AG10803 (cell line): Measurements from ENCODE around the gene CTNNB1.
A peak's percentile ranks its signal among the peaks of the same experiment; 100 is the strongest.

Experiments used
- DNase-seq: peaks from one replicate; pipeline ENCODE4 v3.0.0; 2010; ENCODE audit warnings: low read depth
- H3K4me3 ChIP-seq: 2 replicates; pipeline ENCODE4 v1.5.1; 2011; ENCODE audit warnings: mild to moderate bottlenecking, low read length, control low read depth
- CTCF ChIP-seq: conservative IDR thresholded peaks from 2 replicates; pipeline ENCODE4 v1.5.1; 2011; ENCODE audit warnings: mild to moderate bottlenecking, low read length, control low read depth, inconsistent platforms

Gene CTNNB1

GRCh38 chr3:41178576-41178975, 20.7 kb upstream of the CTNNB1 start:
- TF ChIP-seq CTCF, result no peak
- H3K4me3 ChIP-seq, result no peak overlapping the region

GRCh38 chr3:41180396-41180795, 18.9 kb upstream of the CTNNB1 start:
- no peak for TF ChIP-seq CTCF
- no peak overlapping the region for H3K4me3 ChIP-seq
- no peak for DNase-seq

More at GRCh38 chr3:41178576-41178975, 20.7 kb upstream of the CTNNB1 start:
- DNase-seq, result peak; percentile 38

GRCh38 chr3:41182504-41183059, 16.7 kb upstream of the CTNNB1 start:
- DNase-seq, result no peak

GRCh38 chr3:41184394-41184793, 14.9 kb upstream of the CTNNB1 start:
- no peak for TF ChIP-seq CTCF
- no peak overlapping the region for H3K4me3 ChIP-seq
- DNase-seq, result no peak

More at GRCh38 chr3:41182504-41183059, 16.7 kb upstream of the CTNNB1 start:
- TF ChIP-seq CTCF, result no peak
- no peak overlapping the region for H3K4me3 ChIP-seq

GRCh38 chr3:41186297-41186696, 13.0 kb upstream of the CTNNB1 start:
- no peak overlapping the region for H3K4me3 ChIP-seq
- DNase-seq, result no peak
- no peak for TF ChIP-seq CTCF

GRCh38 chr3:41188306-41188705, 11.0 kb upstream of the CTNNB1 start:
- no peak for TF ChIP-seq CTCF
- no peak for DNase-seq
- no peak overlapping the region for H3K4me3 ChIP-seq

- no peak for DNase-seq
- H3K4me3 ChIP-seq, result no peak overlapping the region
- TF ChIP-seq CTCF, result no peak
Observed at GRCh38 chr3:41190509-41191284, 8.6 kb upstream of the CTNNB1 start.
